ENCODE results near the gene CCDC183.
"Not testable (repeated sequence)": the region's sequence is repeated elsewhere in the genome, so short reads cannot be mapped to it uniquely, and the experiment has no call there.

The CCDC183 gene

DNA sequence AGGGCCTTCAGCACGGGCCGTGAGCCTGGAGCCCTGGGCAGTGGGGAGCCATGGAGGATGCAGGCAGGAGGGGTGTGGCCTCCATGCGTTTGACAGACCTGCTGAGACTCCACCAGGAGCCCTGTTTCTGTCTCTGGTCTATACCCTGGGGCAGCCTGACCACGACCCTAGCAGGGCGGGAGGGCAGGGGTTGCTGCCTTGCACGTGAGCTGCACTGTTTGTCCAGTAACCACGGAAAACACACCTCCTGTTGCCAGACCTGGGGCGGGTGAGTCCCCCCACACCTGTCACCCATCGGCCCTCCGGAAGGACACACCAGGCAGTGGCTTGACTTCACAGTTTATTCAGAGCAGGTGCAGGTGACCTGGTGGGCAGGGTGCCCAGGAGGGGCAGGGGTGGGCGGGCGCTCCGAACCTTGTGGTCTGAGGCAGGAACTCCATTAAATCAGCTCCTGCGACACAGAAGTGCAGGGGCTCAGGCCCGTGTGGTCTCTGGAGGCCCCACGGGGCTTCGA lies 42.0 kb upstream of the CCDC183 start:
- no peak for TF ChIP-seq POU2F2 (IDR thresholded peaks at IDR 0.05; ENCODE audit: low read depth, low read length)
- no peak for TF ChIP-seq POLR2AphosphoS5 (IDR thresholded peaks at IDR 0.05; ENCODE audit: low read depth, low read length)
- no peak for TF ChIP-seq PAX5 (IDR thresholded peaks at IDR 0.05; ENCODE audit: insufficient read depth, low read length, severe bottlenecking)
- no peak for TF ChIP-seq TAF1 (IDR thresholded peaks at IDR 0.05; ENCODE audit: low read depth, low read length)
- no peak for TF ChIP-seq SPI1 (IDR thresholded peaks at IDR 0.05; ENCODE audit: low read depth, low read length)
- TF ChIP-seq POLR2A (IDR thresholded peaks at IDR 0.05; ENCODE audit: low read depth, low read length): no peak
- DNase-seq (ENCODE audit: insufficient read length, low spot score) (no peak), FAIRE-seq (no peak)

DNA sequence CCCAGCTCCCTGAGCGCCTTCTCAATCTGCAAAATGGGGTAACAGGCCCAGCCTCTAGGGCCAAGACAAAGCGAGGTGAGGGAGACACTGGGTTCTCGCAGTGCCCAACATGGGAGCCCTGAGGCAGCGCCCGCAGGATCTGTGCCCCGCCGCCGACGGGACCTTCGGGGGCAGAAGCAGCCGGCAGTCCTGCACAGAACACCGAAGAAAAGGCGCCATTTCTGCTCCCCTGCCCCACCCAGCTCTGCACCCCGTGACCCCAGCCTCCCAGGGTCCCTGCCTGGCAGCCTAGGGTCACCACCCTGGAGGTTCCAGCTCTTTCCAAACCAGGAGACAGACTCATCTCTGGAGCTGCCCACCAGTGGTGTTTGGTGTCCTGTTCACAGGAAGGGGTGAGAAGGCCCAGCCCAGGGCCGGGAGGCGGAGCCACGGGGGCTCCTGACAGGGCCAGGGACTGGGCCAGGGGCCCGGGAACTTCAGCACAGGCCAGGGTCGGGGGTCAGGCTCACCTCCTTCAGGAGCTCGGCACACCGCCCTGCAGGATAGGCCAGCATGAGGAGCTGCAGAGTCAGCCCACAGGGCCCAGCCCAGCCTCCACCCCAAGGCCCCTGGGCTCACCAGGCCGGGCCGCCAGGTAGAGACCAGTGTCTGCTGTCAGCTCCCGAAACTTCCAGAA lies 41.4 kb upstream of the CCDC183 start:
- no peak for DNase-seq (ENCODE audit: insufficient read length, low spot score)
- no peak for FAIRE-seq
- no peak for TF ChIP-seq PAX5 (IDR thresholded peaks at IDR 0.05; ENCODE audit: insufficient read depth, low read length, severe bottlenecking)
- TF ChIP-seq POLR2A (IDR thresholded peaks at IDR 0.05; ENCODE audit: low read depth, low read length): no peak
- TF ChIP-seq SPI1 (IDR thresholded peaks at IDR 0.05; ENCODE audit: low read depth, low read length): no peak
- no peak for TF ChIP-seq TAF1 (IDR thresholded peaks at IDR 0.05; ENCODE audit: low read depth, low read length)
- no peak for TF ChIP-seq POU2F2 (IDR thresholded peaks at IDR 0.05; ENCODE audit: low read depth, low read length)
- TF ChIP-seq POLR2AphosphoS5 (IDR thresholded peaks at IDR 0.05; ENCODE audit: low read depth, low read length): no peak

DNA sequence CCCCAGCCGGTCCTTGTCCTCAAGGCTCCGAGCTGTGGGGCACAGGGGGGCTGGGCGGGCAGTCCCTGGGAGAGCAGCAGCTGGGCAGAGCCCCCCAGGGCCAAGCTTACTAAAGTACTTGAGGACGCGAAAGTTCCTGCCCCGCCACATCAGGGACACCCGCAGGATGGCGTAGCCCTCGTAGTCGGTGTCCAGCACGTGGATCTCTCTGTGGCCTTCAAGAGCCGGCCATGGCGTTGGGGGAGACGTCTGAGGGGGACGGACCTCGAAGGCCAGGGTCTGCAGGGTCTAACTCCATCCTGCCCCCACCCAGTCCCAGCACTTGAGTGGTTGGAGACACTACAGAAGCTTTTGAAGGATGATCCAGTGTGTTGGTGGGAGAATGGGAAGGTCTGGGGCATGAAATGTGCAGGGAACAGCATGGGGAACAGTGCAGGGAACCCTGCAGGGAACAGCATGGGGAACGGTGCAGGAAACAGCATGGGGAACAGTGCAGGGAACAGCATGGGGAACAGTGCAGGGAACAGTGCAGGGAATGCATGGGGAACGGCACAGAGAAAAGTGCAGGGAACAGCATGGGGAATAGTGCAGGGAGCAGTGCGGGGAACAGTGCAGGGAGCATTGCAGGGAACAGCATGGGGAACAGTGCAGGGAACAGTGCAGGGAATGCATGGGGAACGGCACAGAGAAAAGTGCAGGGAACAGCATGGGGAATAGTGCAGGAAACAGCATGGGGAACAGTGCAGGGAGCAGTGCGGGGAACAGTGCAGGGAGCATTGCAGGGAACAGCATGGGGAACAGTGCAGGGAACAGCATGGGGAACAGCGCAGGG lies 40.6 kb upstream of the CCDC183 start:
- FAIRE-seq: not testable (repeated sequence)

DNA sequence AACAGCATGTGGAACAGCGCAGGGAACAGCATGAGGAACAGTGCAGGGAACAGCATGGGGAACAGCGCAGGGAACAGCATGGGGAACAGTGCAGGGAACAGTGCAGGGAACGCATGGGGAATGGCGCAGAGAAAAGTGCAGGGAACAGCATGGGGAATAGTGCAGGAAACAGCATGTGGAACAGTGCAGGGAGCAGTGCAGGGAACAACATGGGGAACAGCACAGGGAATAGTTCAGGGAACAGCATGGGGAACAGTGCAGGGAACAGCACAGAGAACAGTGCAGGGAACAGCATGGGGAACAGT lies 40.1 kb upstream of the CCDC183 start:
- no peak for DNase-seq (ENCODE audit: insufficient read length, low spot score)
- no peak for FAIRE-seq
- TF ChIP-seq TAF1 (IDR thresholded peaks at IDR 0.05; ENCODE audit: low read depth, low read length) (no peak), SPI1 (IDR thresholded peaks at IDR 0.05; ENCODE audit: low read depth, low read length) (no peak), POLR2A (IDR thresholded peaks at IDR 0.05; ENCODE audit: low read depth, low read length) (no peak), POU2F2 (IDR thresholded peaks at IDR 0.05; ENCODE audit: low read depth, low read length) (no peak), PAX5 (IDR thresholded peaks at IDR 0.05; ENCODE audit: insufficient read depth, low read length, severe bottlenecking) (no peak), POLR2AphosphoS5 (IDR thresholded peaks at IDR 0.05; ENCODE audit: low read depth, low read length) (no peak)

More for the DNA sequence above, 40.6 kb upstream of the CCDC183 start:
- DNase-seq (ENCODE audit: insufficient read length, low spot score): not testable (repeated sequence)

DNA sequence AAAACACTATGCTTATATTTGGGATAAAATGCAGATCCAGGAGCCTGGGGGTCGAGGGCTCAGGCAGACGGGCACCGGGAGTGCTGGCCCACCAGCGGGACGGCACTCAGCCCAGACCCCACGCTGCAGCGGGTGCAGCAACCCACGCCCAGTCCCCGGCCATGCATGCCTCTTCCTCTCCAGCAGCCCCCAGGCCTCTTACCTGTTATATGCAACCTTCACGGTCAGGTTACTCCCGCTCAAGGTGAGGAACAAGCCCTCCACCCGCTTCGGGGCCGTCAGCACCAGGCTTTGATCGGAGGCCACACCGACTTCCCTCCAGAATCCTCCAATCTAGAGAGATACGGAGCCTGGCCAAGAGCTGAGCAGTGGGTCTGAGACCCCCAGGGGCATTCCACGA lies 39.3 kb upstream of the CCDC183 start:
- FAIRE-seq: no peak
- TF ChIP-seq SPI1 (IDR thresholded peaks at IDR 0.05; ENCODE audit: low read depth, low read length) (no peak), POLR2A (IDR thresholded peaks at IDR 0.05; ENCODE audit: low read depth, low read length) (no peak), PAX5 (IDR thresholded peaks at IDR 0.05; ENCODE audit: insufficient read depth, low read length, severe bottlenecking) (no peak), POLR2AphosphoS5 (IDR thresholded peaks at IDR 0.05; ENCODE audit: low read depth, low read length) (no peak), POU2F2 (IDR thresholded peaks at IDR 0.05; ENCODE audit: low read depth, low read length) (no peak), TAF1 (IDR thresholded peaks at IDR 0.05; ENCODE audit: low read depth, low read length) (no peak)
- DNase-seq (ENCODE audit: insufficient read length, low spot score): no peak

DNA sequence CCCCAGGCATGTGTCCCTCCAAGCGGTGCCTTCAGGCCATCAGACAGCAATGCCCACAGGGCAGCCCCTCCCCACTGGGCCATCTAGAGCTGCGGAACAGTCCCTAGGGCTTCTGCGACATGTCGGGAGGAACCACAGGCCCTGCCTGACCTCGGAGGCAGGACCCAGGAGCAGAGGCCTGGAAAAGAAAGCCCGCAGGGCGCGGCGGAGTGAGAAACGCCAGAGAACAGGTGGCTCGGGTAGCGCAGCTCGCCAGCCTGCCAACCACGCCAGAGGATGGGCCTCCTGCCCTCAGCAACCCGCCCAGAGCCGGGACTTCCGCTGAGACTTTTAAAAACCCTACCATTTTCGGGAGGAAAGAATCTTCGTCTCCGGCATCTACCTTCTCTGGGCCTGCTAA lies 38.8 kb upstream of the CCDC183 start:
- FAIRE-seq: no peak
- TF ChIP-seq SPI1 (IDR thresholded peaks at IDR 0.05; ENCODE audit: low read depth, low read length): no peak
- no peak for TF ChIP-seq POLR2A (IDR thresholded peaks at IDR 0.05; ENCODE audit: low read depth, low read length)
- no peak for TF ChIP-seq TAF1 (IDR thresholded peaks at IDR 0.05; ENCODE audit: low read depth, low read length)
- no peak for TF ChIP-seq PAX5 (IDR thresholded peaks at IDR 0.05; ENCODE audit: insufficient read depth, low read length, severe bottlenecking)
- TF ChIP-seq POU2F2 (IDR thresholded peaks at IDR 0.05; ENCODE audit: low read depth, low read length): no peak
- TF ChIP-seq POLR2AphosphoS5 (IDR thresholded peaks at IDR 0.05; ENCODE audit: low read depth, low read length): no peak
- DNase-seq (ENCODE audit: insufficient read length, low spot score): no peak

DNA sequence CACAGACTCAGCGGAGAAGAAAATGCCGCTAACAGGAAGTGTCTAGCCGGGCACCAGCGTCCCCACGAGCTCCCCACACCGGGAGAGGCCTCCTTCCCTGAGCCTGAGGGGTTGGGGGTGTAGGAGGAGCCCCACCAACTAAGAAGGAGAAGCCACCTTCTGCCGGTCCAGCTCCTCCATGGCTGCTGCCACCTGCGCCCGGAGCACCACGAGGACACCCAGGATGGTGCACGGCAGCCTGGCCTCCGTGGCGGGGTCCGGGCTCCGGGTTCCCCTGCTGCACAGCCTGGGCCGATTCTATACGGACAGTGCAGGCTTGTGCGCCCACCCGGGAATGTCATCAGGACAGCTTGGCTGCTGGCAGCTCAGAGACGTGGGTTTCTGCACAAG lies 38.4 kb upstream of the CCDC183 start:
- no peak for DNase-seq (ENCODE audit: insufficient read length, low spot score)
- no peak for TF ChIP-seq SPI1 (IDR thresholded peaks at IDR 0.05; ENCODE audit: low read depth, low read length)
- no peak for TF ChIP-seq POLR2A (IDR thresholded peaks at IDR 0.05; ENCODE audit: low read depth, low read length)
- TF ChIP-seq POU2F2 (IDR thresholded peaks at IDR 0.05; ENCODE audit: low read depth, low read length): no peak
- TF ChIP-seq TAF1 (IDR thresholded peaks at IDR 0.05; ENCODE audit: low read depth, low read length): no peak
- TF ChIP-seq POLR2AphosphoS5 (IDR thresholded peaks at IDR 0.05; ENCODE audit: low read depth, low read length): no peak
- TF ChIP-seq PAX5 (IDR thresholded peaks at IDR 0.05; ENCODE audit: insufficient read depth, low read length, severe bottlenecking): no peak
- FAIRE-seq: no peak

DNA sequence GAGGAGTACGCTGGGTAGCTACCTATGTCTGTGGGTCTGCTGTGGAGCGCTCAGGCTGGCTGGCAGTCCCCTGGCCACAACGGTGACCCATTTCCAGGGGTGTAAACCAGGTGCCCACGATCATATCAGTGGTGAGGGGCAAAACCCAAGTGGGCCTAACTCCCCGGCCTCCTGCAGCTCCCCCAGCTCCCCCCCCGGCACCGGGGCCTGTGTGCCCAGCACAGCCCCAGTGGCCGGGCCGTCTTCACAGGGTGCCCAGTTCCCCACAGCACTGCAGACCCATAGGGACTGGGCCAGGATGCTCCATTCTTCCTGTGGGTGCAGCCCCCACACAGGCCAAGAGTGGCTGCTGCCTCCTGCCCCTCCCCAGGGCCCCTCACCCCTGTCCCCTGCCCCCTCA lies 37.1 kb upstream of the CCDC183 start:
- FAIRE-seq (no peak), DNase-seq (ENCODE audit: insufficient read length, low spot score) (no peak)
- TF ChIP-seq POLR2AphosphoS5 (IDR thresholded peaks at IDR 0.05; ENCODE audit: low read depth, low read length): no peak
- no peak for TF ChIP-seq TAF1 (IDR thresholded peaks at IDR 0.05; ENCODE audit: low read depth, low read length)
- TF ChIP-seq PAX5 (IDR thresholded peaks at IDR 0.05; ENCODE audit: insufficient read depth, low read length, severe bottlenecking): no peak
- TF ChIP-seq SPI1 (IDR thresholded peaks at IDR 0.05; ENCODE audit: low read depth, low read length): no peak
- TF ChIP-seq POU2F2 (IDR thresholded peaks at IDR 0.05; ENCODE audit: low read depth, low read length): no peak
- no peak for TF ChIP-seq POLR2A (IDR thresholded peaks at IDR 0.05; ENCODE audit: low read depth, low read length)

DNA sequence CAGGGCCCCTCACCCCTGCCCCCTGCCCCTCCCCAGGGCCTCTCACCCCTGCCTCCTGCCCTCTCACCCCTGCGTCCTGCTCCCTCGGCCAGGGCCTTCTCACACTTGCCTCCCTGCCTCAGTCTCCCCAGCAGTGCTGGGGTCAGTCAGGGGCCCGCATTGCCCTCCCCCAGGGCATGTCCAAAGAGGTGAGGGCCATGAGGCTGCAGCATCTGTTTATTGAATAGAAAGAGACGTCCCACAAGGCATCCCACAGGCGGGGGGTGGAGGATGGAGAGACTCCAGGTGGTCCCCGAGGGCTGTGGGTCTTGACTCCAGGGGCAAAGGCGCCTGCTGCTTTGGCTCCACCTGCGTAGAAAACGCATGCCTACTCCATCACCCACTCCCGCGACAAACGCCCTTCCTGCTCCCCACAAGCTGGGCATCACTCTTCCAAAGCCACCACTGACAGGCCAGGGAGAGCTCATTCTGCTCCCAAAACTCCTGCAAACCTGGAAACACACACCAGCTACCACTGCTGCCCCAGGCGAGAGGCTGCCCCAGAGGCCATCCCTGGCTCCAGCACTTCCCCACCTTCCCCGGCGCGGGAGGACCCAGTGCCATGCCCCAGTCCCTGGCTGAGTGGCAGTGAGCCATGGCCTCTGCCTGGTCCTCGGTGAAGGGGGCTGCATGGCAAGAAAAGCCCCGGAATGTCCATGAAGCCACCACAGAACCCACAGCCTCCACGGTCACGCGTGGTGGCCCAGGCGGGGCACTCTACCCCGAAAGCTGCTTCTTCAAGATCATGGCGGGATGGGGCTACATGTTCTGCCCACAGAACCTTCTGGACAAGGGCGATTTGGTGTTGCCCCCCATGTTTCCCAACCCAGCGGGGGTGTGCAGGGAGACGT lies 36.5 kb upstream of the CCDC183 start:
- peak; percentile 7 for DNase-seq (ENCODE audit: insufficient read length, low spot score)
- FAIRE-seq: no peak
- TF ChIP-seq PAX5 (IDR thresholded peaks at IDR 0.05; ENCODE audit: insufficient read depth, low read length, severe bottlenecking) (no peak), POLR2AphosphoS5 (IDR thresholded peaks at IDR 0.05; ENCODE audit: low read depth, low read length) (no peak)
